ENCODE results near the gene ING3.

- TF ChIP-seq RNF2 (conservative IDR thresholded peaks at IDR 0.05; ENCODE audit: low read depth) = no peak
- TF ChIP-seq, protein P1, sequence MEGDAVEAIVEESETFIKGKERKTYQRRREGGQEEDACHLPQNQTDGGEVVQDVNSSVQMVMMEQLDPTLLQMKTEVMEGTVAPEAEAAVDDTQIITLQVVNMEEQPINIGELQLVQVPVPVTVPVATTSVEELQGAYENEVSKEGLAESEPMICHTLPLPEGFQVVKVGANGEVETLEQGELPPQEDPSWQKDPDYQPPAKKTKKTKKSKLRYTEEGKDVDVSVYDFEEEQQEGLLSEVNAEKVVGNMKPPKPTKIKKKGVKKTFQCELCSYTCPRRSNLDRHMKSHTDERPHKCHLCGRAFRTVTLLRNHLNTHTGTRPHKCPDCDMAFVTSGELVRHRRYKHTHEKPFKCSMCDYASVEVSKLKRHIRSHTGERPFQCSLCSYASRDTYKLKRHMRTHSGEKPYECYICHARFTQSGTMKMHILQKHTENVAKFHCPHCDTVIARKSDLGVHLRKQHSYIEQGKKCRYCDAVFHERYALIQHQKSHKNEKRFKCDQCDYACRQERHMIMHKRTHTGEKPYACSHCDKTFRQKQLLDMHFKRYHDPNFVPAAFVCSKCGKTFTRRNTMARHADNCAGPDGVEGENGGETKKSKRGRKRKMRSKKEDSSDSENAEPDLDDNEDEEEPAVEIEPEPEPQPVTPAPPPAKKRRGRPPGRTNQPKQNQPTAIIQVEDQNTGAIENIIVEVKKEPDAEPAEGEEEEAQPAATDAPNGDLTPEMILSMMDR (CRISPR knock-in tag; IDR thresholded peaks at IDR 0.05) = no peak
Observed at GRCh38 chr7:120955577-120956149, 5.1 kb downstream of the ING3 start.
